Globus pallidus (tissue), 1 donor: ENCODE data around the gene SLC36A4.
"Not testable (repeated sequence)": the region's sequence is repeated elsewhere in the genome, so short reads cannot be mapped to it uniquely, and the experiment has no call there.

Experiments
- DNase-seq: peaks from one replicate; pipeline ENCODE4 v3.0.0-alpha.2; 2015; ENCODE audit warnings: low spot score

The SLC36A4 gene

DNA sequence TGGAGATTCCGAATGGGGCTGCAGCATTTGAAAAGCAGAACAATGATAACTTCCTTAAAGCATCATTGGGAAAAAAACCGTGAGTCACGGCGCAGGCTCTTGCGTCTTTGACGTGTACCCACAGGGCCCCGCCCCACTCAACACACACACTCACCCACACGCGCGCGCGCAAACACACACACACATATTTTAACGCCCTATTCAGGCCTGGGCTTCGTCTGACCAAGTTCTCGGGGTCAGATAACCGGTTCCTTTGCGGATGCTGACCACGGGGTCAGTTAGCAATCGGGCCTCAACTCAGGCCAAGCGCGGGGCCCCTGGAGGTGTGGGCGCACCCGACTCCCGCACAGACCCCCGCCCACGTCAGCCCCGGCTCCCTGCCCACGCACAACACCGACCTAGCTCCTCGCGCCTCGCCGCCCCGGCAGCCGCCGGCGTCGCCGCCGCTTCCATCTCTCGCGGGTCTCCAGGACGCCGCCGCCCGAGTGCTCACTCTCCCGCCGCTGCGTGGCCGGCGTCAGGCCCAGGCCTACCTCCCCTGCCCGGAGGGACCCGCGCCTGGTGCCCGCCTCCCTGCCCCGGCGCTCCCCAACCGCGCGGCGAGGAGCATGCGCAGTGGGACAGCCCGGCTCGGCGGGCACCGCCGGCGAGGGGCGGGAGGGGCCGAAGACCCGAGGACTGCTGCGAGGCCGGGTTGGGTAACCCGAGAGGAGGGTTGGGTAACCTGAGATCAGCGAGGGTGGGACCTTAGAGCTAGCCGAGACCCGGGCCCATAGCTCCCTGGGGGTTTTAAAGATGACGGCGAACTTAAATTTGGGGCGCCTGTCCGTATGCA lies at the start of gene SLC36A4:
Gene SLC36A4, minus strand, starts transcription at position 612 of the 835 bp plus-strand sequence. Its CDS starts 159 bp downstream, at position 453.
- DNase-seq: peak; percentile 86

DNA sequence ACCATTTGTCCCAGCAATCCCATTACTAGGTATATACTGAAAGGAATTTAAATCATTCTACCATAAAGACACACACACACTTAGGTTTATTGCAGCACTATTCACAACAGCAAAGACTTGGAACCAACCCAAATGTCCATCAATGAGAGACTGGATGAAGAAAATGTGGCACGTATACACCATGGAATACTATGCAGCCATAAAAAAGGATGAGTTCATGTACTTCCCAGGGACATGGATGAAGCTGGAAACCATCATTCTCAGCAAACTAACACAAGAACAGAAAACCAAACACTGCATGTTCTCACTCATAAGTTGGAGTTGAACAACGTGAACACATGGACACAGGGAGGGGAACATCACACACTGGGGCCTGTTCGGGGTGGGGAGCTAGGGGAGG lies 49.0 kb upstream of the SLC36A4 start:
- DNase-seq: not testable (repeated sequence)

DNA sequence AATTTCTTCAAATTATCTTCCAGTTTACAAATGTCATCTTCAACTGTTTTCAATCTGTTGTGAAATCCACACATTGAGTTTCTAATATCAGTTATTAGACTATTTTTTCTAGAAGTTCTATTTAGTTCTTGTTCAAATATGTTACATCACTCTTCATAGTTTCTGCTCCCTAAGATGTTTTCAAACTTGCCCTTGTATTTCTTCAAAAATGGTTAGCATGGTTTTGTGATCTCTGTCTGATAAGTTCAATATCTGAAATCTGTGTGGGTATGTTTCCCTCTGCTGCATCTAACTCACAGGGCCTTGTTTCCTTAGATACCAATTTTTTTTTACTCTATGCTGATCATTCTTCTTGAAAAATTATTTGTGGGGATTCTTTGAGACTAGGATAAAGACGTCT lies 46.2 kb upstream of the SLC36A4 start:
- no peak for DNase-seq

DNA sequence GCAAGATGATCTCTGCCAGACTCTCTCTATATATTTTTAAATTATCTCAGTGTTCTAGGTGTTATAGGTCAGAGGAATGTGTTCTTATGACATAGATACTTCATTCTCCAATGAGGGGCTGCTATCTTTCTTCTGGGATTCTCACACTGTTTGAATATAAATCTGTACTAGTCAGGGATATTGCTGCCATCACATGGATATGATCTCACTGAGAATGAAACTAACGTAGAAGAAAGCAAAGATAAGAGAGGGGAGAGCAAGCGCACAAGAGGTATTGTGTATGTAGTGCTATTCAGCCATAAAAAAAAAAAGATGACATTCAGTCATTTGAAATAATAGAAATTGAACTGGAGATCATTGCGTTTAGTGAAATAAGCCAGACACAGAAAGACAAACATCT lies 42.2 kb upstream of the SLC36A4 start:
- no peak for DNase-seq

DNA sequence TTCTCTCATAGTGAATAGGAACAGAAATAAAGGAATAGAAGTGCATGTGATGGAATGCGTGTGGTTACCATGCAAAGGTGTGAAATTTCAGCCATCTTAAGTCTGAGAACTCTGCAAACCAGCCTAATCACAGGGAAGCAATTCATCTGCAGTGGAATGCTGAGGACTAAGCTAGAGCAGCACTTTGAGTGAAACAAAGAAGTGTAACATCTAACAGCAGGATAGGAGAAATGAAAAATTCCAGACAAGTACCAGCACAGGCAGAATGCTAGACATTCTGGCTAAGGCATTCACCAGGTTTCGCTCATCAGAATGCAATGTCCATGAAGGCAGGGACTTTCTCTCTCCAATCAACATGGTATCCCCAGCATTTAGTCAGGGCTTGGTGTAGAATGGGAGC lies 41.2 kb upstream of the SLC36A4 start:
- DNase-seq: no peak

DNA sequence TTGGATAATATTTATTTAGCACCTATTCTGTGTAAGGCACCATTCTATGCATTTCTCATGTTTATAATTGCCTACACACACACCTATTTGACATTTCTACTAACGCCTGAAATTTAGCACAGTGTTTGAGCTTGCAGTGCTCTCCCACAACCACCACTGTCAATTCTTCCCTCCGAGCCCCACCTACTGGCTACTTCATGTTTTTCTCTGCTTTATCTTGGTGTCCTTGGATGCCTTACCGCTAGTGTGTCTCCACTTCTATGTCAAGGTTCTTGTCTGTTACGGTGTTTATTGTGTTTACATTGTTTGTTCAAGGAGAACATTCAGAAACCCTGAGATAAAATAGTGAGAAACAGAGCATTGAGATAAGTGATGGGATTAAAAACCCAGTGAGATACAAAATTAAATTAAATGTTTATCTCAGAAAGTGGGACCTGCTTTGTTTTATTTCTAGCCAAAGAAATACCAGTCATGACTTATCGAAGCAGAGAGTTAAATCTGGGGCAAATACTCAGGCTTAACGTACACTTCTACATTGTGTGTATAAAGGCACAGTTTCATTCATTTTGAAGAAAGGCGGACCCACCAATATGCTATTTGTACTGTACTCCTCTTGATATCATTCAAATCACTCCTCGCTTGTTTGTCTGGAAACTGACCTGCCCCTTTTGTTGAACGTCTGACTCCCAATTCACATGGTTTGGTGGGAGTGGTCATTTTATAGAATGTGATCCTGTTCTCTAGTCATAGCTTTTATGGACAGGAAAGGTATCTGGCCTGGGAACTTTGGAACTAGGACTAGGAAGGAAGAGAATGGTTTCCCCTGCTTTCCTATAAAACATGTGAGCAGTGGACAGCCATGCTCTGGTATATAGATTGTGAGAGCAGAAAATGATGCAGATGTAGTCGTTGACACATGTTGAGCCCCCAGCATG lies 39.2 kb upstream of the SLC36A4 start:
- peak; percentile 13 for DNase-seq

DNA sequence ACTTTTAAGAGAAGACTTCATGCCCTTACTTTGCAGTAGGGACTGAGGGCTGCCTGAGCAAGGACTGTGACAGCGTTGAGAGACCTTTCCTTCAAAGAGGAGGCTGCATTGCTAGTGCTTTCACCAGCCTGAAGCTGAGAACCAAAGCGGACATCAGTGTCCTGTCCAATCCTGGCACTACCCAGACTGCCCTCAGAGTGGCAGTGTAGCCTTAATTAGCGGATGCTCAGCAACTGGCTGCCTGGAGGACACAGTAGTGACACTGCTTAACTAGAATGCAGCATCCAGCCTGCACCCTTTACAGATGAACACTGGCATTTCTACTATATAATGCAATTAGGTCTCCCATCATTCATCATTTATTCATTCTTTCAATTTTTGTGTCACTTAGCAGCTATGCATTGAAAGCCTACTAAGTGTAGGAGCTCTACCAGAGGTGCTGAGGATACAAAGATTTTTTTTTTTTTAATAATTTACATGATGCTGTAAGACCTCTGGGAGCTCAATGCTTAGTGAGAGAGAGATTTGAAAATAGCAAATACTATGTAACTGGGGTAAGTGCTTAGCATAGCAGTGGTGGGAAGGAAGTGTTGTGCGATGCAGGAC lies 36.9 kb upstream of the SLC36A4 start:
- peak; percentile 71 for DNase-seq

DNA sequence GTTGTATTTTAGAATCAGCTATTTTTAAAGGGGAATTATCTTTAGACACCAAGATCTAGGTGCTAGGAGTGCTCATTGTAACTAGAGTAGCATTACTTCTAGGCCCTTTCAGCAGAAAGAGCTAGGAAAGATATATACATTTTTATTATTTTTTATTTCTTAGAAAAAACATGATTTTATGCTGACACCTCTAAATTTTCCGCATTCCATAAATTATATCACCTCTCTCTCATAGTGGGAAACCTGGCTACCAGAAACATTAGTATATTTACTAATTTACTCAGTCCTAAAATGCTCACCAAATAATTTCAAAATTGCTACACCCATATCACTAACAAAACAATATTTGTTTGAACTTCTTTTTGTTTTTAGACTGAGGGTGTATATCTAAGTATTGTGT lies 32.1 kb upstream of the SLC36A4 start:
- DNase-seq: no peak

DNA sequence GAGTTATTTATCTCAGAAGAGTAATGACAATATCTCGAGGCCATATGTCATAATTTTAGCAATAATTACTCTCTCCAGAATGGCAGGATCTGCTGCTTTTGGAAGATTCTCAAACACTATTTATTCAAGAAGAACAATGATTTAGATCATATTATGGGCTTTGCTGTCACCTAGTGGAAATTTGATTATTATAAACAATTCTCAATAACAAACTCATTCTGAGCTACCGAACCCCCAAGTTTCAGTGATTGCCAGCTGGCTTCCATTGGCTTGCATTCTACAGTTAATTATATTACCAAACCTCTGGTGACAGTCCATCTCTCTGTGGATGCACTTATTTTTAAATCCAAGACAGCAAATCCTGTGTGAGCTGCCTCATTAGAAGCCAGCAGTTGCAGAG lies 27.9 kb upstream of the SLC36A4 start:
- DNase-seq: peak; percentile 37

DNA sequence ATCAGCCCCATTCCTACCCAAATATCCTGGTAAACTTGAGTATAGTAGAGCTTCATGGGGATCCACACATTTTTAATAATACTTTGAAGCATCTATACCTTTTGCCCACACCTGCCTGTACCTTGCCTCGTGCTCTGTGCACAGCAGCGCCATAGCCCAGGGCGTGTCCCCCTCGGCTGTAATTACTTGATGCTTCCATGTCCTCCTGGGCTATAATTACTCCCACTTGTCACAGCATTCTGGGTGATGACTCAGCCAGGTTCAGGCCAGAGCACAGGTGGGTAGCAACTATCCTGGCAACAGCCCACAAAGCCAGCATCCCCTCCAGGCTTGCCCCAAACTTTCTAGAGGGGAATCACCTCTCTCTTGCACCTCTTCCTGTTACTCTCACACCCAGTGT lies 23.7 kb upstream of the SLC36A4 start:
- no peak for DNase-seq

DNA sequence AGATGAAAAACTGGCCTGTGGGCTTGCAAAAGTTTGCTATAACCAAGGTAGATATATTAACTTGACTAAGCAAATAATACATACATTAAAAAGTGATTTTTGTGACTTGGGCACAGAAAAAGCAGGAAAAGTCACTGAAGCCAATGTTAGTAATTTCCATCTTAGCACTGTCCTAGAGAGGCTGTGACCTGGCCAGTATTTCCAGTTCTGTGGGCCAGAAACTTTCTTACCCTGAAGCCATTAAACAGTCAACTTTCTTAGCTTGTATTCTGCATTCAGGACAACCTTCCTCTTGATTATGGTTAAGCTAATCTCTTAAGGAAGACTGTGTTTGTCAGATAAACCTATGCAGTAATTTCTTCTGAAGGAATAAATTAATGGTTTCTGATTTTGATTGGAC lies 22.3 kb upstream of the SLC36A4 start:
- no peak for DNase-seq

DNA sequence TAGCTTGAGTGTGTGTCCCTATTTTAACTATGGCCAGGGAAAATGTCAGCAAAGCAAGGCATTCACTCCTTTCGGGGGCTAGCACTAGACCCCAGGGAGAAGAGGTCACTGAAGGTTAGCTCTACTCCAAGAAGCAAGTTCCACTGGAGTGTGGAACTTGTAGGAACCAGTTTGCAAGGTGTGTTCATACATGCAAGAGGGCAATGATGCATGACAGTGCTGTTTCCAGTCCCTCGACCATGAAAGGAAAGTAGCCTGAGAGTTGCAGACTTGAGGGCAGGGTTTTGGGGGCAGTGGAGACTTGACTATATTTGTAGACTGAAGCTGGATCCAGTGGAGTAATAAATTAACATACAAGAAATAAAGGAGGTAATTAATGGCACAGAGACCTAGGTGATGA lies 21.6 kb upstream of the SLC36A4 start:
- no peak for DNase-seq

DNA sequence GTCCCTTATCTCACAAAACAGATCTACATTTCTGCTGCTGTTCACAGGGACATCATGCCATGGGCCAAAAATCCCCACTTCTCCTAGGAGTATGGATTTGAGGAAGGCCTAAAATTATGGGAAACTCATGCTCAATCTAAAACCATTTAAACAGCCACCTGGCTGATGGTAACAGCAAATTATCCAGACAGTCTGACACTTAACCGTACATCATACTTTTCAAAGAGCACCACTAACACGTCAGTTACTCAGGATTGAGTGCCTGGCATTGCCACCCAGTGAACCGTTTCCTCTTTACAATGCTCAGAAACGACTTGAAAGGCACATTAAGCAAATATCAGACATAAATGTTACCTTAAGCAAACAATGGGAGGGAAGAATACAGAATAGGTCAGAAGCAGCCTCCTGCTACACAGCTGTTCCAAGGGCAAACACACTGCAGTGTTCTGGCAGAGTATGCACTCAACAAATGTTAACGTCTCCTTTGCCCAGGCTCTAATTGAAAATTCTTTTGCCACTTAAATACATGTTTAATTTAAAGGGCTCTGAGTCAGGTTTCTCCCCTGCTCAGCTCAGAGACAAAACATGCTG lies 18.8 kb upstream of the SLC36A4 start:
- no peak for DNase-seq

DNA sequence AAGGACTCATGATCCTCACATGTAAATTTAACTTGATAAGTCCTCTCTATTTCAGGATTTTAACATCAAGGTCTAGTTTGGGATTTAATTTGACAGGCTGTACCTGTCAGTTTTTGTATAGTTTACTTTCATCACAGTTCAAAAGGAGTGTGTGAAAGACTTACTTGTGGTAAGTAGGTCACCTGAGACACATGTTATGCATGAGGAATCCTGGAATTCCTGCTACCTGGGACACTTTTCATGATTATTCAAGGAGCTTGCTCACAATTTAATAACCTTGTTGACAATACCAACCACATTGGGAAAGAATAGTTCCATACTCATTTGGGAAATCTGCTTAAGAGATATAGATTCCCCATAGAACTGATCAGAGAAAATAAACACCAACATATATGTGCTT lies 15.8 kb upstream of the SLC36A4 start:
- no peak for DNase-seq

DNA sequence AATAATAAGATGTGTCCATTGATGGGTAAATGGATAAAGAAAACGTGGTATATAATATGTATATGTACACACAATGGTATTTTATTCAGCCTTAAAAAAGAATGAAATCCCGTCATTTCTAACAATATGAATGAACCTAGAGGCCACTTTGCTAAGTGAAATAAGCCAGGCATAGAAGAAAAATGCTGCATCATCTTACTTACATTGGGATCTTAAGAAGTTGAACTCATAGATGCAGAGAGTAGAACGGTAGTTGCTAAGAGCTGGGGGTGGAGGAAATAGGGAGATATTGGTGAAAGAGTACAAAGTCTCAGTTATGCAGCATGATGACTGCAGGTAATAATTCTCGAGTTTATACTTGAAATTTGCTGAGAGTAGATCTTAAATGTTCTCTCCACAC lies 14.3 kb upstream of the SLC36A4 start:
- DNase-seq: no peak

DNA sequence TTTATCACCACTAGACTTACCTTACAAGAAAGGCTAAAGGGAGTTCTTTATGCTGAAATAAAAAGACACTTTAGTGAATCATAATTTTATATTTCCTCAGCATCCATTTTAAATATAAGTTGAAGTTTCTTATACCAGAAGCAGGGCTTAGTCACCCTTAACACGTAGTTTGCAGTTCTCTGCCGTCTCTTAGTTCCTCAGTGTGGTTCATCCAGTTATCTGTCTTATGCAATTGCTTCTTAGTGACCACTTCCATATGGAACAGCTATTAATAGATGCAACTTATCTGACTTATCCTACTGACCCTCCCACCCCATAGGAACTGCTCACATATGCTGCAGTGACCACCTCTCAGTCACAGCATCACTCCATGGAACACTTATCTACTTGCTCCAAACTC lies 11.7 kb upstream of the SLC36A4 start:
- no peak for DNase-seq

DNA sequence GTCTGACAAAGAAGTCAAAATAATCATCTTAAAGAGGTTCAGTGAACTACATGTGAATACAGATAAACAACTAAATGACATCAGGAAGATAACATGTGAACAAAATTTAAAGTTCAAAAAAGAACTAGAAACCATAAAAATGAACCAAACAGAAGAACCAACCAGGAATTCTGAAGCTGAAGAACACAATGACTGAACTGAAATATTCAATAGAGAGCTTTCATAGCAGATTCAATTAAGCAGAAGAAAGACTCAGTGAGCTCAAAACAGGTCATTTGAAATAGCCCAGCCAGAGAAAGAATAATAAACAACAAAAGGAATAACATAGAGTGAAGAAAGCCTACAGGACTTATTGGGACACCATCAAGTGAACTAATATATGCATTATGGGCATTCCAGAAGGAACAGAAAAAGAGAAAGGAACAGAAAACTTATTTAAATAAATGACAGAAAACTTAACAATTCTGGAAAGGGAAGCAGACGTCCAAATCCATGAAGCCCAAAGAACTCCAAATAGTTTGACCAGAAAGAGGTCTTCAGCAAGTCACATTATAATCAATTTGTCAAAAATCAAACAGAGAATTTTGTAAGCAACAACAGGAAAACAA lies 11.0 kb upstream of the SLC36A4 start:
- DNase-seq: no peak

DNA sequence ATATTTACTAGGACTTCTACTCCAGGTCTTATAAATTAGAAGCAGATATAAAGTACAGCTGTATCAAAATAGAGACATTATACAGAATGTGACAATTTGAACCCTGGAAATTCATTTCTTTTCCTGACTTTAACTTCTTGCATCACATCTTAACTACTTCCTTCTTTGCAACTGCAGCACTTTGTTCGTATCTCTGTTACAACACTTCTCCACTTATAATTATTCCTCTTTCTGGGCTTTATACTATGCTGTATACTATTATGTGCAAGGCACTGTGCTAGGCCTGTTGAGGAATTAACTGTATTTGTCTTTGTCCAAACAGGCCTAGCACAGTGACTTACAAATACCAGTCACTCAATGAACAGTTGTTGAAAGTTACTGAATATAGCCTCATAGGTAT lies 1.8 kb upstream of the SLC36A4 start:
- no peak for DNase-seq

DNA sequence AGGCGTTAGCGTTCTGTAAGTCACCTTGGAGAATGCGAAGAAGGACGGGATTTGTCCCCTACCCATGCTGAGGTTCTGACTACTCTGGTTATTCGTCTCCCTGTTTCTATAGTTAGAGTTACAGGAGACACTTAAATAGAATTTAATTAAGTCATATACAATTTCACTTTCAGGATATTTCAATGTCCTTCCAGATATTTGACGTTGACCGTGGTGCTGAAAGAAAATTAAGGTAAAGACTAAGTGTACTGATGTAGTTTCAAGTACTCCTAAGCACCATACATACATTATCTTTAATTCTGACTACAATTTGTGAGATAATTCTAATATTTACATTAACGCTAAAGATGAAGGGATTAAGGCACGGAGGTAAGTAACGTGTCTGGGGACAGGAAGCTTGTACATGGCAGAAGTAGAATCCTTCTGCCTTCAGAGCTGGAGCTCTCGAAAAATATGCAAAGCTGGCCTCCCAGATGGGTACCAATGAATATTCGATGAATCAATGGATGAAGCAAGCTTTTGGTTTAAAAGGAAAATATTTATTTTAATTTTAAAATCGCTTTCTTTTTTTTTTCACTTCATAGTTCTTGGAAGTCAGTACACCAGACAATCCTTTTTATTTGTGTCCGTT lies 539 bp upstream of the SLC36A4 start:
- DNase-seq: no peak

DNA sequence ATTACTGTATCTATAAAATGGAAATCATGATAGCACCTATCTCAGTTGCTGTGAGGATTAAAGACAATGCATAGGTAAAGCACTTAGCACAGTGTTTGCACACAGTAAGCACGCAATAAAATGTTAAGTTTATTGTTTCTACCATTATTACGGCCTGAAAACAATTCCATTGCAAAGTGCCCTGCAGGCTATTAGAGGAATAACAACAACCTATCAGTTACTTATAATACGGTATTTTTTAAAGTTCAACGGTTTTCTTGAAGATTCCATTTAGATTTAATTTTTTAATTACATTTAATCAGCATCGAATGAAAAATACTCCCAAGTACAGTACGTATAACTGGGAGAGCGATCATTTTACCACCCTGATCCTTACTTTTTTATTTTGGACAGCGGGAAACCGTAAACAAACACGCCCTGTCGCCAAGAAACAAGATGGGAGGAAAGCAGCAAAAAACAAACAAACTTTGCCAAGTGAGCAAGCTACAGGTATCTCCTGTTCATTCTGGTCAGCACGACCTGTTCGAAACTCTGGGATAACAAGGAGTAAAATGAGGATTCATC lies 893 bp downstream of the SLC36A4 start:
- DNase-seq: peak; percentile 3

DNA sequence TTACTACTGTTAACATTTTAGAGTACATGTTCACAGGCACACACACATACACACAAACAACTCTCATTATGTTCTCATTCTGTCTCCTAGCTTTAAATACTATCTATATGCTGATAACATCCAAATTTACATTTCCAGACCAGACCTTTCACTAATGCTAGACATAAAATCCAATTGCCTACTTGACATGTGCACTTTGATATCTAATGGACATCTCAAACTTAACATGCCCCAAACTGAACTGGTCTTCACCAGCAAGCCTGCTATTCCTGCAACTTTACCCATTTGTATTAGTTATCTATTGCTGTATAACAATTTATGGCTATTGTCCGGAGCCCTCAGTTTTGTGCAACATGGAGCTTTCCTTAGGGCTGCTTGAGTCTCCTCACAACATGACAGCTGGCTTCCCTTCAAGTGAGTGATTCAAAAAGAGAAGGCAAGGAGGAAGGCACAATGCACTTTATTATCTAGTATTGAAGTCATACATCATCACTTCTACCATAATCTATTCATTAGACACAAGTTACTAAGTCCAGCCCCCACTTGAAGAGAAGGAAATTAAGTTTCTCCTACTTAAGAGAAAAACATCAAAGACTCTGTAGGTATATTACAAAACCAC lies 3.0 kb downstream of the SLC36A4 start:
- no peak for DNase-seq
